Activated naive CD4-positive, alpha-beta T cell (primary cell): ENCODE results near the gene PGBD2.
"Not testable (repeated sequence)": the region's sequence is repeated elsewhere in the genome, so short reads cannot be mapped to it uniquely, and the experiment has no call there.

Experiments used
- DNase-seq, 4 experiments: peaks; one replicate each; lab custom pipeline; 2025; lab: John Stamatoyannopoulos, UW

Gene PGBD2

GRCh38 chr1:248886237-248886895 lies 19.7 kb upstream of the PGBD2 start:
- DNase-seq, result no peak

DNA sequence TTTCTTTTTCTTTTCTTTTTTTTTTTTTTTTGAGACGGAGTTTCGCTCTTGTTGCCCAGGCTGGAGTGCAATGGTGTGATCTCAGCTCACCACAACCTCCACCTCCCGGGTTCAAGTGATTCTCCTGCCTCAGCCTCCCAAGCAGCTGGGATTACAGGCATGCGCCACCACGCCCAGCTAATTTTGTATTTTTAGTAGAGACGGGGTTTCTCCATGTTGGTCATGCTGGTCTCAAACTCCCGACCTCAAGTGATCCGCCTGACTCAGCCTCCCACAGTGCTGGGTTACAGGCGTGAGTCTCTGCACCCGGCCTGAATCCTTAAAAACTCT lies 16.2 kb upstream of the PGBD2 start:
- DNase-seq, result not testable (repeated sequence)

DNA sequence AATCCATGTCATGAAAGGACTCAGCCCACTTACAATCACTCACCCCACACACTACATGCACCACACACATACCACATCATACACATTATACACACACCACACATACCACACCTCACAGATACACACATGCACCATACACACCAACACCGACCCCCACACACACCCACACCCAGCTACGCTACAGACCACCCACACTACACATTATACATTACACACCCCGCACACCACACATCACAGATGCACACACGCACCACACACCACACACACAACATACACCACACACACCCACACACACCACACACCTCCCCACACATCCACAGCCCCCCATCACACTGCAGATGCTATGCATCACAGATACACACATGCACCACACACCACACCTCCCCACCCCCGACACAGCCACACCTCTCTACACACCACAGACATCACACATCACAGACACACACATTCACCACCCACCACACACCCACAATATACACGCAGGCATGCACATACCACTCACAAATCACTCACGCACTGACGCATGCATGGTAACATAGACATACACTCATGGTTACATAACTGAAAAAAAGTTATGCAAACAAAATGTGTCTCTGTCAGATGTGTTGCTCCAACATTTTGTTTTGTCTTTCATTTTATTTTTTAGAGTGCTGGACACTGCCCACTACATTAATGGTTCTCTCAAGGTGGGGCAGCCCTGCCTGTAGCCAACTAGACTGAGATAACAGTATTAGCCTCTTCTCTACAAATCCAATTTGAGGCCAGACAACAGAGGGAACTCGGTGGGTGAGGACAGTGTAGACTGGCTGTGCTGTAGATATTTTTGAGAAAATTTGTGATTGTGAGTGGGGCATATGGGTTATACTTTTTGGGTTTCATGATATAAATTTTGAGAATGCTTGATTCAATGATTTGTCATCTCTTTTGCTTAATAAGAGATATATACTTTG lies 15.2 kb upstream of the PGBD2 start:
- no peak for DNase-seq

DNA sequence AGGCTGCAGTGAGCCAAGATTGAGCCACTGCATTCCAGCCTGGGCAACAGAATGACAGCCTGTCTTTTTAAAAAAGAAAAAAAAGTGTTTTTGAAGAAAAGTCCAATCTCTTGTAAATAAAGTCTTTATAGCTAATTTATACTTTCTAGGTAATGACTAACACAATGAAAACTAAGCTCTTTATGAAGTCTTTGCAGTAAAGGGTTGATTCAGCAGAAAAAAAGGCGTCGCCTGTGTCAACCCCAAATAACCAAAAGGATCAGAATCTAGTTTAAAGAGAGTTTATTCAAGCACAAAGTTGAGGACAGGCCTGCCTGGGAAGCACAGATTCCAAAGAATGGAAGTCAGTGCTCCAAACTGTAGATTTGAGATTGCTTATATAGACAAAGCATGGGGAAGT lies 14.3 kb upstream of the PGBD2 start:
- no peak for DNase-seq

GRCh38 chr1:248892590-248892989 lies 13.4 kb upstream of the PGBD2 start:
- DNase-seq, result no peak

- DNase-seq, result no peak
Measured at GRCh38 chr1:248894837-248895236, 11.2 kb upstream of the PGBD2 start.

- DNase-seq, result no peak
Measured at GRCh38 chr1:248897412-248898337, 8.4 kb upstream of the PGBD2 start.

DNA sequence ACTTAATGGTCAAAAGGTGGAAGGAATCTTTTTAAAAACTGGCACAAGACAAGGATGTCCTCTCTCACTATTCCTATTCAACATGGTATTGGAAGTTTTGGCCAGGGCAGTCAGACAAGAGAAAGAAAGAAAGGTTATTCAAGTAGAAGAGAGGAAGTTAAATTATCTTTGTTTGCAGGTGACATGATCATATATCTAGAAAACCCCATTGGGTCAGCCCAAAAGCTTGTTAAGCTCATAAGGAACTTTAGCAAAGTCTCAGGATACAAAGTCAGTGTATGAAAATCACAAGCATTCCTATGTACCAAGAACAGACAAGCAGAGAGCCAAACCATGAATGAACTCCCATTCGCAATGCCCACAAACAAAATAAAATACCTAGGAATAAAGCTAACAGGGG lies 5.4 kb upstream of the PGBD2 start:
- no peak for DNase-seq

DNA sequence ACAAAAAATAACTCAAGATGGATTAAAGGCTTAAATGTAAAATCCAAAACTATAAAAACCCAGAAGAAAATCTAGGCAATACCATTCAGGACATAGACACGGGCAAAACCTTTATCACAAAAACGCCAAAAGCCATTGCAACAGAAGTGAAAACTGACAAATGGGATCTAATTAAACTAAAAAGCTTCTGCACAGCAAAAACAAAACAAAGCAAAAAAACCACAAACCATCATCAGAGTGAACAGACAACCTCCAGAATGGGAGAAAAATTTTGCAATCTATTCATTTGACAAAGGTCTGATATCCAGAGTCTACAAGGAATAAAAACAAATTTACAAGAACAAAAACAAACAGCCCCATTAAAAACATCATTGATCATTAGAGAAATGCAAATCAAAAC lies 4.5 kb upstream of the PGBD2 start:
- DNase-seq, result no peak

DNA sequence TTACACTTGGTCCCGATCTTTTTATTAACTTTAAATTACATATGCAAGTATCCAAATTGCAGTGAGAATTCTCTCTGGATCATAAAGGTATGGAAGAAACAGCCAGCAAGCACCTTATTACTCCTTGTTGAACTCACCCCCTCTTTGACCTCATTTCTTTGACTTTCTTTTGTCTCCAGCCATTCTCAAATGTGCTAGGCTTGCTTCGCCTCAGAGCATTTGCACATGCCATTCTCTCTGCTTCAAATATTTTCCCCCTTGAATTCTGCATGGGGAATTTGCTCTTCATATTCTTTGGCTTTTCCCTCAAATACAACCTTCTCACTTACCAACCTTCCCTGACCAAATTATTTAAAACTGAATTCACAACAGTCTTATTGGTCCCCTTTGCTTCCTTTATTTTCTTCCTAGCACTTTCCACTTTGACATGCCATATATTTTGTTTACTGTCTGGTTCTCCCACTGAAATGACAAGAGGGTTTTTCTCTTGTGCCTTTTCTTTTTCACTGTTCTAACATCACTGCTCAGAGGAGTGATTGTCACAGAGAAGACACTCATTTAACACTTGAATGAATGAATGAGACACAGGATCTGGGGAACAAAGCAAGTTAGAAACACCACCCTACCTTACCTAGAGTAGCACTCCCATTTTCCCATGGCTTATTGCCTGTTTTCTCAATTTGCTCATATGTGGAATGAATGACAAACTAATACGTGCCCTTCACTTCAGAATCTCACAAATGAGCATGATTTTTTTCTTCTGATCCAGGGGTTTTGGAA lies 1.4 kb upstream of the PGBD2 start:
- DNase-seq, result no peak

DNA sequence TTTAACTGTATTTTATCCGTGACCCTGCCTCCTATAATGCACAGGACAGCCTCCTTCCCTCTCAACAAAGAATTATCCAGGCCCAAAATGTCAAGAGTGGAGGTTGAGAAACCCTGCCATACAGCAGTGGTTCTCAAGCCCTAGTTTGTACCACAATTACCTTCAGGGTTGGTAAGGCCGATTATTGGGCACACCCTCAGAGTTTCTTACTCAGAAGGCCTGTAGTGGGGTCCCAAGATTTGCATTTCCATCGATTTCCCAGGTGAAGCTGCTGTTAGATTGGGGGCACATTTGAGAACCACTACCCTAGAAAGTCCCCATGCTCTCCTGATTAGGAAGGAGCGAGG lies 400 bp upstream of the PGBD2 start:
- DNase-seq, result no peak

DNA sequence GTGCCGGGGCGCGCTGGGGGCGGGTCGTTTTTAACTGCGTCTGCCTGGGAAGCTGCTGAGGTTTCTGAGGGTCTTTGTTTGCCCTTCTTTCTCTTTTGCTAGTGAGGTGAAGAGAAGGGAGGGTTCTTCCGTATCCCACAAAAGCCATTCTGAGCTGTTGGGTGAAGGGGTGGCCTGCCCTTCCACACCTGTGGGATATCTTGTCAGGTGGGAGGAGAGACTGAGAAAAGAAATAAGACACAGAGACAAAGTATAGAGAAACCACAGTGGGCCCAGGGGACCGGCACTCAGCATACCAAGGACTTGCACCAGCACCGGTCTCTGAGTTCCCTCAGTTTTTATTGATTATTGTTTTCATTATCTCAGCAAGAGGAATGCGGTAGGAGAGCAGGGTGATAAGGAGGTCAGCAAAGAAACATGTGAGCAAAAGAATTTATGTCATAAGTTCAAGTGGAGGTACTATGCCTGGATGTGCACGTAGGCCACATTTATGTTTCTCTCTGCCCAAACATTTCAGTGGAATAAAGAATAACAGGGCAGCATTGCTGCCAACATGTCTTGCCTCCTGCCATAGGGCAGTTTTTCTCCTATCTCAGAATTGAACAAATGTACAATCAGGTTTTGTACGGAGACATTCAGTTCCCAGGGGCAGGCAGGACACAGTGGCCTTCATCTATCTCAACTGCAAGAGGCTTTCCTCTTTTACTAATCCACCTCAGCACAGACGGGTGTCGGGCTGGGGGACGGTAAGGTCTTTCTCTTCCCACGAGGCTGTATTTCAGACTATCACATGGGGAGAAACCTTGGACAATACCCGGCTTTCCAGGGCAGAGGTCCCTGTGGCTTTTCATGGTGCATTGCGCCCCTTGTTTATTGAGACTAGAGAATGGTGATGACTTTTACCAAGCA lies 972 bp downstream of the PGBD2 start:
- DNase-seq, result no peak

DNA sequence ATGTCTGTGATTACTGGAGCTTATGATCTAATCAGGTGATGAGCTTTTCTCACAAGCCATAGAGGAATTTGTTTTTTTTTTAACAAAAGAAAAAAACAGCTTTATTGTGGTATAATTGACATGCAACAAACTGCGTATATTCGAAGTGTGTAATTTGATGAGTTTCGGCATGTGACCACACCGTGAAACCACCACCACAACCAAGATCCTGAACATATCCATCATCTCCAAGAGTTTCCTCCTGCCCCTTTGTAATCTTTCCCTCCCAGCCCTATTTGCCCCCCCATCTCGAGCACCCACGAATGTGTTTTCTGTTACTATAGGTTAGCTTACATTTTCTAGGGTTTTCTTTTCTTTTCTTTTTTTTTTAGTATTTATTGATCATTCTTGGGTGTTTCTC lies 4.7 kb downstream of the PGBD2 start:
- DNase-seq, result no peak

DNA sequence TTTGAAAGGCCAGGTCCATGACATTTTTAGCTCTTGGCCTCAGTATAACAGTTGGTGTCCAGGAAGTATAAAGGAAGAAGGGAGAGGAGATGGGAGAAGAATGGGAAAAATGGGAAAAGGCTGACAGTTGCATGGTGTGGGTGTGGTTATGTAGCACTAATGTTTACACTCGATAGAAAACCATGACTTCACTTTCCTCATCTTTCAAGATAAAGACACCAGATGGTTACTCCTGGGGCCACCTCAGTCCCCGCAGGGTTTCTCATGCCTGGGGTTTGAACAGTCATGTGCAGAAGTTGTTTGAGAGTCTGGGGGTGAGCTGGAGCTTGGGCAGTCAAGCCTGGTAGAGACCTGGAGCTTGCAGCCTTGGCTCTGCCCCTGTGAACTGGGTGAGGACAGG lies 7.9 kb downstream of the PGBD2 start:
- no peak for DNase-seq

DNA sequence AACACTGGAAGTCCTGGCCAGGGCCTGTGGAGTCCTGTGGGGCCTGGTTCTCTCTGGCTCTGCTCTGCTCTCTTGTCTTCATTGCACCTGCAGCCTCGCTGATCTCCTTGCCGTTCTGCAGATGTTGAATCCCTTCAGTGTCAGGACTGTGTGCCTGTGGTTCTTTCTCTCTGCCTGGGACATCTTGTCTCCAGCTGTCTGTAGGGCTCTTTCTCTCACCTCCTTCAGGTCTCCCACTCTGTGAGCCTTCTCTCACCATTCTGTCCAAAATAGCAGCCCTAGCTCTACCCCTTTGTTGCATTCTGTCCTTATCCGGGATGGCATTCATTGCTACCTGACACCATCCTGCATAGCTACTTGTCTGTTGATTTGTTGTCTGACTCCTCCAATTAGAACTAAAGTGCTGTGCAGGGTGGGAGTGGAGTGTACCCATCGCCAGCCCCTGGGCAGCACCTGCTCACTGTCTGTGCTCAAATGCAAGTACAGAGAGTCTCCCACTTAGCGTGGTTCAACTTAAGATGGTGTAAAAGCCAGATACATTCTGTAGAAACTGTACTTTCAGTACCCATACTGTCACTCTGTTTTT lies 8.9 kb downstream of the PGBD2 start:
- DNase-seq, result no peak

DNA sequence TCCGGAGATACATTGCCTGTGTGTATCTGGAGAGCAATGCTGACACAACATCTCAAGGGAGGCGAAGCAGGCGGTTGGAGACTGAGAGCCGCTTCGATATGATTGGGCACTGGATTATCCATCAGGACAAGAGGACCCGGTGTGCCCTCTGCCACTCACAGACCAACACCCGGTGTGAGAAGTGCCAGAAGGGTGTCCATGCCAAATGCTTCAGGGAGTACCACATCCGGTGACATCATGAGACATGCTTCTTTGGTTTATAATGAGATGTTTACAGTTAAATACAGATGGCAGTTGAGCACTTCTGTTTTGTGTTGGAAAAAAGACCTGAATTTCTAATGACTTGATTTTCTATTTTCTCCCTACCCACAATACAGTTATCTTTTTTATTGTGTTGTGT lies 12.1 kb downstream of the PGBD2 start:
- DNase-seq, result no peak

DNA sequence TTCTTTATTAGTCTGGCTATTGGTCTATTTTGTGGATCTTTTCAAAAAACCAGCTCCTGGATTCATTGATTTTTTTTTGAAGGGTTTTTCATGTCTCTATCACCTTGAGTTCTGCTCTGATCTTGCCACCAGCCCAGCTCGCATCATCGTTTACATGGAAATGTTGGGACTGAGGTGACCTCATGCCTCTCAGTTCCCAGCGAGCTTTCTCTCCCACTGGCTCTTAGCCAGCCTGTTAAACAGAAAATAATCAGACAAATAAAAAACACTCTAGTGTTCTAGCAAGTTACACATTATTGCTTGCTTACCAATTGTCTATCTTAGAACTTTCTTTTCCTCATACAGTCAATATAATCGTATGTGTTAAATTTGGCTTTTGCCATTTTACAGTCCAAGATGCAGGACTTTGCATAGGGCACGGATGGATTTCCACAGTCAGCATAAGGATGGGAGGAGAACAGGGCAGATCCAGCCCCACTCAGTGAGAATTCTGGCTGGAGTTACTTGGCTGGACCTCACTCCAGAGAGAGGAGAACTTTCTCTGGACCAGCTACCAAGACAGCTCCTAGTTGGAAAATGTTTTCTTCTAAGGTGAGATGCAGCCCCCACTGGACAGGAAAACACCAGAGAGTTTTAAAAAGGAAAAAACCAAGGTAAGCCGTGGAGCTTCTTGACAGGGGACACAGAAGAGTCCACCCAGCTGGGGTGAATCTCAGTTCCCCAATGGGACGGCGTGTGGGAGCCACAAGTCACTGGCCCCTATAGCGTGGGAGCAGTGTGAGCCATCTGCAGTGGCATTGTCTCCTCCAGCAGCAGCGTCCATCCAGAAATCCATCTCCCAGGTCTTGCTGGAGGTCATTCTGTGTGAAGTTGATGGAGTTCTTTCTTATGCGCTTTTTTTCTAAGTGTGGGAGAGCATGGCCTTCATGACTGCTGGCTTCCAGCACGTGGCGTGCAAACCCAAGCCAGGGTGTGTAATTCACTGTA lies 17.6 kb downstream of the PGBD2 start:
- DNase-seq, result no peak

GRCh38 chr1:248924696-248925532 lies 18.9 kb downstream of the PGBD2 start:
- peak in 2 of 4 experiments; percentile 5 to 26 for DNase-seq
